M059J (cell line): ENCODE data around the gene XRCC5. TPM values are rescaled to one million over a fixed set of nuclear protein-coding genes. Genes with fewer than 3 reads are reported as not detected.
"Not testable (repeated sequence)": the region's sequence is repeated elsewhere in the genome, so short reads cannot be mapped to it uniquely, and the experiment has no call there.

Experiments
- DNase-seq: peaks from one replicate; pipeline ENCODE4 v3.0.0-alpha.2; 2012; ENCODE audit warnings: low read depth
- total RNA-seq: library from RNA; depleted of rRNA; stranded (reverse); fragments of >200 nt; shearing (Covaris generic); gene quantifications from 2 replicates; pipeline ENCODE4 v1.2.3, GENCODE V29; 2014

XRCC5 gene
- total RNA-seq, 1 experiment from 2014 or later, result 335 TPM

- peak; percentile 86 for DNase-seq
These were observed 86.4 kb downstream of the XRCC5 start for GRCh38 chr2:216195565-216196029.

- no peak for DNase-seq
These were observed 92.7 kb downstream of the XRCC5 start for GRCh38 chr2:216201692-216202306.

GRCh38 chr2:216202626-216203250, 93.6 kb downstream of the XRCC5 start:
- no peak for DNase-seq

GRCh38 chr2:216205486-216205885, 96.3 kb downstream of the XRCC5 start:
- no peak for DNase-seq

GRCh38 chr2:216206041-216206703, 97.0 kb downstream of the XRCC5 start:
- no peak for DNase-seq

GRCh38 chr2:216206821-216207220, 97.7 kb downstream of the XRCC5 start:
- DNase-seq, result no peak

GRCh38 chr2:216208661-216209060, 99.5 kb downstream of the XRCC5 start:
- DNase-seq, result not testable (repeated sequence)

- DNase-seq, result peak; percentile 63
These were observed 101.8 kb downstream of the XRCC5 start for GRCh38 chr2:216210701-216211540.

GRCh38 chr2:216211614-216212145, 102.5 kb downstream of the XRCC5 start:
- no peak for DNase-seq

- DNase-seq, result no peak
These were observed 105.6 kb downstream of the XRCC5 start for GRCh38 chr2:216214768-216215167.

GRCh38 chr2:216215658-216216390, 106.7 kb downstream of the XRCC5 start:
- peak; percentile 50 for DNase-seq

GRCh38 chr2:216216951-216217903, 108.1 kb downstream of the XRCC5 start:
- peak; percentile 93 for DNase-seq

- no peak for DNase-seq
These were observed 108.7 kb downstream of the XRCC5 start for GRCh38 chr2:216217904-216218260.

- DNase-seq, result no peak
These were observed 110.7 kb downstream of the XRCC5 start for GRCh38 chr2:216219861-216220260.

GRCh38 chr2:216220976-216221375, 111.8 kb downstream of the XRCC5 start:
- DNase-seq, result no peak

GRCh38 chr2:216221811-216222210, 112.7 kb downstream of the XRCC5 start:
- DNase-seq, result peak; percentile 86

GRCh38 chr2:216222650-216223352, 113.7 kb downstream of the XRCC5 start:
- DNase-seq, result peak; percentile 77

GRCh38 chr2:216224388-216224787, 115.2 kb downstream of the XRCC5 start:
- DNase-seq, result no peak

- no peak for DNase-seq
These were observed 120.2 kb downstream of the XRCC5 start for GRCh38 chr2:216229277-216229914.
